Thyroid gland (tissue), 4 donors: ENCODE data around the gene INKA1. TPM values are rescaled to one million over a fixed set of nuclear protein-coding genes. Genes with fewer than 3 reads are reported as not detected.
A peak's percentile ranks its signal among the peaks of the same experiment; 100 is the strongest.
"Not testable (repeated sequence)": the region's sequence is repeated elsewhere in the genome, so short reads cannot be mapped to it uniquely, and the experiment has no call there.

ENCODE experiments used
- DNase-seq, 2 donors: peaks; one replicate each; pipeline ENCODE4 v3.0.0-alpha.2; 2019
- H3K27ac ChIP-seq, 3 donors: fragments of 200-600 bp; sonication (generic); 1 replicate in 2 of 3; 2 replicates in 1 of 3; pipeline ENCODE4 v1.5.1; 2016 to 2019; ENCODE audit warnings: mild to moderate bottlenecking in 1 of 3, moderate library complexity in 1 of 3
- H3K27me3 ChIP-seq: fragments of 200-600 bp; sonication (generic); one replicate; pipeline ENCODE4 v1.5.1; 2019
- H3K36me3 ChIP-seq, 2 donors: fragments of 200-600 bp; sonication (generic); one replicate each; pipeline ENCODE4 v1.5.1; 2016 to 2019
- H3K4me1 ChIP-seq, 2 donors: fragments of 200-600 bp; sonication (generic); one replicate each; pipeline ENCODE4 v1.5.1; 2017 to 2019
- H3K4me3 ChIP-seq, 3 donors: fragments of 200-600 bp; sonication (generic); replicated peaks in 1 of 3; 1 replicate in 2 of 3; 2 replicates in 1 of 3; pipeline ENCODE4 v1.5.1; 2016; ENCODE audit warnings: mild to moderate bottlenecking in 1 of 3
- H3K9me3 ChIP-seq: fragments of 200-600 bp; sonication (generic); one replicate; pipeline ENCODE4 v1.5.1; 2017
- POLR2A ChIP-seq, 2 donors: fragments of 450-650 bp; IDR thresholded peaks; one replicate each; pipeline ENCODE4 v1.6.1; 2017; ENCODE audit warnings: antibody characterized with exemption in 2 of 2, mild to moderate bottlenecking in 2 of 2, moderate library complexity in 1 of 2
- WGBS, 2 donors: methylation state at CpG; one replicate each; pipeline ENCODE4 v1.1.5; 2017; 5-methylcytosine and 5-hydroxymethylcytosine counted together
- intact Hi-C: fragments of 100-400 bp; cut with DNase I; formaldehyde crosslinking; loops from one replicate; pipeline ENCODE4 v1.15.1; 2023
- total RNA-seq, 4 donors: library from RNA; depleted of rRNA; stranded (reverse); fragments of >200 nt; gene quantifications; one replicate each; pipeline ENCODE4 v1.2.3, GENCODE V29; 2016
- TF ChIP-seq, protein P1 (sequence below), 6 experiments: fragments of 200-600 bp in 3 of 6; fragments of 450-650 bp in 3 of 6; sonication (generic) in 3 of 6; IDR thresholded peaks; one replicate each; pipeline ENCODE4 v1.5.1; 2016 to 2019; ENCODE audit warnings: antibody characterized with exemption in 6 of 6, mild to moderate bottlenecking in 2 of 6, inconsistent platforms in 1 of 6, moderate library complexity in 1 of 6

The INKA1 gene
- total RNA-seq, 4 donors from 2014 or later: 3.1 to 7.3 (median 5.6) TPM

GRCh38 chr3:49813497-49814174 is 10.6 kb downstream of the INKA1 start, which contains the start of gene UBA7:
TSS of gene UBA7 (minus strand) at chr3:49813953. CDS start at chr3:49813787, 166 bp downstream.
- H3K9me3 ChIP-seq: no peaks in the 10 kb centered on the region
- TF ChIP-seq, protein P1, sequence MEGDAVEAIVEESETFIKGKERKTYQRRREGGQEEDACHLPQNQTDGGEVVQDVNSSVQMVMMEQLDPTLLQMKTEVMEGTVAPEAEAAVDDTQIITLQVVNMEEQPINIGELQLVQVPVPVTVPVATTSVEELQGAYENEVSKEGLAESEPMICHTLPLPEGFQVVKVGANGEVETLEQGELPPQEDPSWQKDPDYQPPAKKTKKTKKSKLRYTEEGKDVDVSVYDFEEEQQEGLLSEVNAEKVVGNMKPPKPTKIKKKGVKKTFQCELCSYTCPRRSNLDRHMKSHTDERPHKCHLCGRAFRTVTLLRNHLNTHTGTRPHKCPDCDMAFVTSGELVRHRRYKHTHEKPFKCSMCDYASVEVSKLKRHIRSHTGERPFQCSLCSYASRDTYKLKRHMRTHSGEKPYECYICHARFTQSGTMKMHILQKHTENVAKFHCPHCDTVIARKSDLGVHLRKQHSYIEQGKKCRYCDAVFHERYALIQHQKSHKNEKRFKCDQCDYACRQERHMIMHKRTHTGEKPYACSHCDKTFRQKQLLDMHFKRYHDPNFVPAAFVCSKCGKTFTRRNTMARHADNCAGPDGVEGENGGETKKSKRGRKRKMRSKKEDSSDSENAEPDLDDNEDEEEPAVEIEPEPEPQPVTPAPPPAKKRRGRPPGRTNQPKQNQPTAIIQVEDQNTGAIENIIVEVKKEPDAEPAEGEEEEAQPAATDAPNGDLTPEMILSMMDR (IDR thresholded peaks at IDR 0.05): no peak
- no peak for TF ChIP-seq POLR2A (IDR thresholded peaks at IDR 0.05)
- H3K4me3 ChIP-seq: peak within 1 kb of the TSS in 1 of 3 donors; percentile 33
- peaks cover 15 to 22% of the 10 kb centered on the region in 2 donors for H3K4me1 ChIP-seq
- H3K27ac ChIP-seq: peak within 1 kb of the TSS; percentile 74 to 92 (median 90)
- no peaks in the 10 kb centered on the region for H3K27me3 ChIP-seq
- 0 to 19% methylated on average over 3 to 9 of the region's 9 CpGs for WGBS, 2 donors
- peak; percentile 80 to 84 for DNase-seq
- peaks cover 6 to 17% of the 10 kb centered on the region in 2 donors for H3K36me3 ChIP-seq
- intact Hi-C loops: no loop called here

DNA sequence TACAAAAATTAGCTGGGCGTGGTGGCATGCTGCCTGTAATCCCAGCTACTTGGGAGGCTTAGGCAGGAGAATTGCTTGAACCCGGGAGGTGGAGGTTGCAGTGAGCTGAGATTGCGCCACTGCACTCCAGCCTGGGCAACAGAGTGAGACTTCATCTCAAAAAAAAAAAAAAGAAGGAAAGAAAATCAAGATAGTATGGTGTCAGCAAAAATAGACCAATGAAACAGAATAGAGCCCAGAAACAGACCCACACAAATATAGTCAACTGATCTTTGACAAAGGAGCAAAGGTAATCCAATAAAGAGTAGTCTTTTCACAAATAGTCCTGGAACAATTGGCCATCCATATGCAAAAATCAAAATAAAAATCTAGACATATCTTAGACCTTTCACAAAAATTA is 20.1 kb downstream of the INKA1 start:
- H3K27me3 ChIP-seq, H3K4me1 ChIP-seq, intact Hi-C loops, H3K4me3 ChIP-seq, H3K36me3 ChIP-seq, H3K9me3 ChIP-seq, DNase-seq, H3K27ac ChIP-seq: not testable (repeated sequence)
- WGBS, 2 donors: 67 to 95% methylated on average over 3 of the region's 3 CpGs

GRCh38 chr3:49826016-49826415 is 23.0 kb downstream of the INKA1 start:
- H3K36me3 ChIP-seq: no peaks in the 10 kb centered on the region
- no peak for DNase-seq
- H3K27ac ChIP-seq: no peak overlapping the region
- 88 to 89% methylated on average over 6 of the region's 6 CpGs for WGBS, 2 donors
- intact Hi-C loops: no loop called here
- no peaks in the 10 kb centered on the region for H3K27me3 ChIP-seq
- TF ChIP-seq, protein P1 (IDR thresholded peaks at IDR 0.05): no peak
- no peak for TF ChIP-seq POLR2A (IDR thresholded peaks at IDR 0.05)
- H3K9me3 ChIP-seq: no peaks in the 10 kb centered on the region
- H3K4me1 ChIP-seq: no peaks in the 10 kb centered on the region
- no peak overlapping the region for H3K4me3 ChIP-seq

- no peak overlapping the region for H3K27ac ChIP-seq
- no peaks in the 10 kb centered on the region for H3K9me3 ChIP-seq
- WGBS, 2 donors: 58 to 75% methylated on average over 3 of the region's 3 CpGs
- H3K27me3 ChIP-seq: no peaks in the 10 kb centered on the region
- no peak for DNase-seq
- TF ChIP-seq, protein P1 (IDR thresholded peaks at IDR 0.05): no peak
- TF ChIP-seq POLR2A (IDR thresholded peaks at IDR 0.05): no peak
- no peaks in the 10 kb centered on the region for H3K4me1 ChIP-seq
- no peaks in the 10 kb centered on the region for H3K36me3 ChIP-seq
- H3K4me3 ChIP-seq: no peak overlapping the region
- intact Hi-C loops: no loop called here
Observed at GRCh38 chr3:49831341-49831740, 28.3 kb downstream of the INKA1 start.

DNA sequence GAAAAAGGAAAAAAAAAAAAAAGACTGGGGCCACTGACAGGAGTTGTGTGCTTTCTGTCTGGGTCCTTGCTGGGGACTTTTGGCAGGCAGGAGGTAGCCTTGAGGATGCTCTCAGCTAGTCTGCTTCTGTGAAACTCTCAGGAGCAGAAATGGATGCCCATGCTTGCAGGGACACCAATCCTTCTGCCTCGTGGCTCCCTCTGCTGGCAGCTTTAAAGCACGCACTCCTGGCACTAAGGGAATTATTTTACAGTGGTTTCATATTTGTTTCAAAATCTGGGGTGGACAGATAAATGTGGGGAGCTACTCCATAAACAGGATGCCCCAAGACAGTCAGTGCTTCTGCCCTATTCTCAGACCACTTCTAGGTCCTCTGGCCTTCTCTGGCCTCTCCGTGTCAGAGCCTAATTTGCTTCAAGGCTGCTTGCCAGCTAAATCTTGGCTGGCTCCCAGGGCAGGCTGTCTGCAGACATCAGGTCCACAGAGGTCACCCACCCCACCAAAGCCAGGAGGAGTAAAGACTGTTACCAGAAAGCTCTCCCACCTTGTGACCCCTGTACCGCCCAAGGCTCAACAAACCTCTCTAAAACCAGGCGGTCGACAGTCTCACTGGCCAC is 36.2 kb downstream of the INKA1 start:
- no peaks in the 10 kb centered on the region for H3K9me3 ChIP-seq
- no peak overlapping the region for H3K27ac ChIP-seq
- no peaks in the 10 kb centered on the region for H3K36me3 ChIP-seq
- TF ChIP-seq, protein P1 (IDR thresholded peaks at IDR 0.05): peak; percentile 74 to 94 (median 86)
- no peak for TF ChIP-seq POLR2A (IDR thresholded peaks at IDR 0.05)
- H3K4me3 ChIP-seq: no peak overlapping the region
- H3K4me1 ChIP-seq: peaks cover 6 to 15% of the 10 kb centered on the region in 2 donors
- H3K27me3 ChIP-seq: no peaks in the 10 kb centered on the region
- DNase-seq: peak; percentile 75 to 82
- intact Hi-C loops: no loop called here
- 43 to 48% methylated on average over 6 of the region's 6 CpGs for WGBS, 2 donors
